Loucy (cell line): ENCODE results near the gene TBX5.

Experiments used
- H2AFZ ChIP-seq: fragments of 200-600 bp; sonication (generic); 2 replicates; pipeline ENCODE4 v1.6.0; 2016; ENCODE audit warnings: antibody characterized with exemption, mild to moderate bottlenecking, low read length, moderate library complexity
- H3F3A ChIP-seq: fragments of 200-600 bp; 2 replicates; pipeline ENCODE4 v1.6.0; 2016; ENCODE audit warnings: antibody characterized with exemption, low read depth, mild to moderate bottlenecking
- H3K27me3 ChIP-seq: fragments of 200-600 bp; sonication (generic); 2 replicates; pipeline ENCODE4 v1.6.1; 2014; ENCODE audit warnings: low read length, mild to moderate bottlenecking; ENCODE audit not compliant: insufficient read depth, poor library complexity, severe bottlenecking
- H3K36me3 ChIP-seq: fragments of 200-600 bp; sonication (generic); 2 replicates; pipeline ENCODE4 v1.6.1; 2016; ENCODE audit warnings: low read length; ENCODE audit not compliant: insufficient read depth
- H3K4me1 ChIP-seq: fragments of 200-600 bp; sonication (generic); 2 replicates; pipeline ENCODE4 v1.5.1; 2014; ENCODE audit warnings: low read length, mild to moderate bottlenecking; ENCODE audit not compliant: insufficient read depth, poor library complexity, severe bottlenecking
- H3K4me2 ChIP-seq: fragments of 200-600 bp; sonication (generic); 2 replicates; pipeline ENCODE4 v1.6.0; 2014; ENCODE audit warnings: antibody characterized with exemption, low read length, low read depth, mild to moderate bottlenecking; ENCODE audit not compliant: poor library complexity, severe bottlenecking
- H3K4me3 ChIP-seq: fragments of 200-600 bp; sonication (generic); 2 replicates; pipeline ENCODE4 v1.5.1; 2014; ENCODE audit warnings: low read length, mild to moderate bottlenecking, mixed read lengths; ENCODE audit not compliant: poor library complexity, severe bottlenecking
- H3K79me2 ChIP-seq: fragments of 200-600 bp; sonication (generic); 2 replicates; pipeline ENCODE4 v1.6.1; 2014; ENCODE audit warnings: low read length; ENCODE audit not compliant: insufficient read depth
- H3K9ac ChIP-seq: fragments of 200-600 bp; sonication (generic); 2 replicates; pipeline ENCODE4 v1.6.0; 2014; ENCODE audit warnings: mild to moderate bottlenecking, low read depth, low read length, moderate library complexity; ENCODE audit not compliant: poor library complexity, severe bottlenecking
- H3K9me2 ChIP-seq: fragments of 200-600 bp; sonication (generic); replicated peaks from 2 replicates; pipeline ENCODE4 v1.6.1; 2016; ENCODE audit warnings: low read depth, low read length, mixed read lengths
- H3K9me3 ChIP-seq: fragments of 200-600 bp; sonication (generic); 2 replicates; pipeline ENCODE4 v1.6.1; 2014; ENCODE audit warnings: mild to moderate bottlenecking, antibody characterized with exemption, low read length, low read depth; ENCODE audit not compliant: insufficient read depth
- H4K20me1 ChIP-seq: fragments of 200-600 bp; sonication (generic); 2 replicates; pipeline ENCODE4 v1.6.0; 2014; ENCODE audit warnings: antibody characterized with exemption, low read length, mild to moderate bottlenecking; ENCODE audit not compliant: insufficient read depth, poor library complexity, severe bottlenecking
- CTCF ChIP-seq: fragments of 200-600 bp; sonication (generic); conservative IDR thresholded peaks from 2 replicates; pipeline ENCODE4 v1.5.1; 2014; ENCODE audit warnings: mild to moderate bottlenecking, antibody characterized with exemption, low read length
- EZH2phosphoT487 ChIP-seq: fragments of 200-600 bp; IDR thresholded peaks from 2 replicates; pipeline ENCODE4 v1.6.1; 2018; ENCODE audit warnings: antibody characterized with exemption, mild to moderate bottlenecking, moderate library complexity, borderline replicate concordance

TBX5 gene

GRCh38 chr12:114443607-114444421, 37.9 kb upstream of the TBX5 start:
- Histone ChIP-seq H3K4me1 (no peaks in the 10 kb centered on the region), H4K20me1 (no peaks in the 10 kb centered on the region), H3F3A (no peaks in the 10 kb centered on the region), H3K36me3 (no peaks in the 10 kb centered on the region), H3K4me3 (no peak overlapping the region), H3K79me2 (no peaks in the 10 kb centered on the region), H3K27me3 (no peaks in the 10 kb centered on the region), H2AFZ (no peak overlapping the region), H3K9me2 (no peaks in the 10 kb centered on the region), H3K4me2 (no peak overlapping the region), H3K9ac (no peak overlapping the region), H3K9me3 (no peaks in the 10 kb centered on the region; the same call in 1 of the 2 replicates)
- TF ChIP-seq CTCF = no peak
- no peak for TF ChIP-seq EZH2phosphoT487

GRCh38 chr12:114442578-114442977, 36.6 kb upstream of the TBX5 start:
- no peak overlapping the region for H3K4me3 ChIP-seq
- TF ChIP-seq EZH2phosphoT487 (no peak), CTCF (no peak)
- no peaks in the 10 kb centered on the region for H3K79me2 ChIP-seq
- H3K36me3 ChIP-seq = no peaks in the 10 kb centered on the region
- H3K9me2 ChIP-seq = no peaks in the 10 kb centered on the region
- no peaks in the 10 kb centered on the region for H3K27me3 ChIP-seq
- no peak overlapping the region for H2AFZ ChIP-seq
- H3K4me2 ChIP-seq = no peak overlapping the region
- H4K20me1 ChIP-seq = no peaks in the 10 kb centered on the region
- no peaks in the 10 kb centered on the region for H3F3A ChIP-seq
- no peaks in the 10 kb centered on the region for H3K4me1 ChIP-seq
- H3K9me3 ChIP-seq = no peaks in the 10 kb centered on the region; the same call in 1 of the 2 replicates
- H3K9ac ChIP-seq = no peak overlapping the region

- Histone ChIP-seq H3F3A (no peaks in the 10 kb centered on the region), H3K4me3 (no peak overlapping the region), H3K4me2 (no peak overlapping the region), H3K9ac (no peak overlapping the region), H3K27me3 (no peaks in the 10 kb centered on the region), H3K9me2 (no peaks in the 10 kb centered on the region), H4K20me1 (no peaks in the 10 kb centered on the region), H3K4me1 (no peaks in the 10 kb centered on the region), H3K9me3 (no peaks in the 10 kb centered on the region; the same call in 1 of the 2 replicates), H3K36me3 (no peaks in the 10 kb centered on the region), H3K79me2 (no peaks in the 10 kb centered on the region), H2AFZ (no peak overlapping the region)
- no peak for TF ChIP-seq CTCF
- TF ChIP-seq EZH2phosphoT487 = no peak
Measured at GRCh38 chr12:114441545-114441944, 35.6 kb upstream of the TBX5 start.
